ENCODE results near the gene PTDSS2. TPM values are rescaled to one million over a fixed set of nuclear protein-coding genes. Genes with fewer than 3 reads are reported as not detected.
"Not testable (repeated sequence)": the region's sequence is repeated elsewhere in the genome, so short reads cannot be mapped to it uniquely, and the experiment has no call there.

The PTDSS2 gene
- total and polyA plus RNA-seq, 5 donors from 2014 or later: 6.1 to 19.3 (median 7.0) TPM

DNA sequence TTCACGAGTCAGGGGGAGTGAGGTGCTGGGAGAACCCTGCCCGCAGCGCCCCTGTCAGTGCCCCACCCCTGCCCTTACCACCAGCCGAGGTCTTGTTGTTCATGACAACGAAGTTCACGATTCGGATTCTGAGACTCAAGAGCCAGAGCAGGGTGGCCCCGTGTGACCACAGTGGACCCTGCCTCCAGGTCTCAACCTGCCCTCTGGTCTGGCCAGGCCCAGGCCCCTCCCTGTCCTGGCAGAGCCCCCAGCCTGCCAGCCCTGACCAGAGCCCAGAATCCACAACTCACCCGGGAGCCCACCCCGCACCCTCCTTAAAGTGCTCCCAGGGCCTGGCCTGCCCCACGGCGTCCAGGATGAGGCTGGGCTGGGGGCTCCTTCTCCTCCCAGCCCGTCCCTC is 18.2 kb upstream of the PTDSS2 start:
- H3K4me1 ChIP-seq (ENCODE audit: control insufficient read depth, insufficient read depth, low read length, poor library complexity, severe bottlenecking): no peaks in the 10 kb centered on the region
- Mint-ChIP-seq H3K27me3 (no peaks in the 10 kb centered on the region), H3K4me3 (no peak overlapping the region), H3K4me1 (peaks cover 0 to 5% (median 3%) of the 10 kb centered on the region in 4 donors), H3K27ac (no peak overlapping the region), H3K9me3 (no peaks in the 10 kb centered on the region), H3K36me3 (peaks cover 8% of the 10 kb centered on the region)
- DNase-seq (no peak), ATAC-seq (ENCODE audit: low read depth in 2 of 2) (no peak)
- no peaks in the 10 kb centered on the region for H3K27me3 ChIP-seq (ENCODE audit: control insufficient read depth, insufficient read depth, low read length)
- no peaks in the 10 kb centered on the region for H3K9me3 ChIP-seq (ENCODE audit: control insufficient read depth in 2 of 2, low read length in 2 of 2)
- peaks cover 3% of the 10 kb centered on the region for H3K36me3 ChIP-seq (ENCODE audit: control insufficient read depth, insufficient read depth, low read length)
- H3K4me3 ChIP-seq (ENCODE audit: low read depth, low read length): no peak overlapping the region
- H3K27ac ChIP-seq (ENCODE audit: insufficient read depth, low read length, poor library complexity, severe bottlenecking): no peak overlapping the region

DNA sequence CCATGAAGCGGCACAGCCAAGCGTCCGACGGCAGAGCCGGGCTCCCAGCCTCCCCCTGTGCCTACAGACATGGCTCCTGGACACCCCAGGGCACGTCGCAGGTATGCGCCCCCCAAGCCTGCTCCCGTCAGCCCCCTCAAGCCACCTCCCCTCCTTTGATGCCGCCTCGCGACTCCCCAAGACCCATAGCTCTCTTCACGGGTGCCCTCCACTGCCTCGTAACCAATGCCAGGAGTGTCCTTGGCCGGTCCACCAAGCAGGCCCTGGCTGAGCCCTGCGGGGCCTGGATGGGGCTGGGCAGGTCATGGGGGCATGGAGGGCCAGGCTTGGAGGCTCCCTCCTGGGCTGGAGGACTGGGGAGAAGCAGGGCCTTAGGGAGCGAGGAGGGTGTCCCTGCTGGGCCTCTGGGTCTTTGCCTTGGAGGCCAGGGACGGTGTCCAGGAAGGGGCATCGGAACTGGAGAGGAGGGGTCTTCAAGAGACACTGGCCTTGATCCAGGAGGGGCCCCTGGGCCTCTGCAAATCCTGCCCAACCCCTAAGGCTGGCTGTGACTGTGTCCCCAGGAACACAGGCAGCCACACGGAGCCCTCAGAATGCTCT is 17.5 kb upstream of the PTDSS2 start:
- H3K4me3 Mint-ChIP-seq: no peak overlapping the region
- Histone ChIP-seq H3K27me3 (ENCODE audit: control insufficient read depth, insufficient read depth, low read length) (no peaks in the 10 kb centered on the region), H3K27ac (ENCODE audit: insufficient read depth, low read length, poor library complexity, severe bottlenecking) (no peak overlapping the region), H3K9me3 (ENCODE audit: control insufficient read depth in 2 of 2, low read length in 2 of 2) (no peaks in the 10 kb centered on the region), H3K36me3 (ENCODE audit: control insufficient read depth, insufficient read depth, low read length) (no peaks in the 10 kb centered on the region), H3K4me1 (ENCODE audit: control insufficient read depth, insufficient read depth, low read length, poor library complexity, severe bottlenecking) (peaks cover 4% of the 10 kb centered on the region), H3K4me3 (ENCODE audit: low read depth, low read length) (no peak overlapping the region)
- no peaks in the 10 kb centered on the region for H3K27me3 Mint-ChIP-seq
- no peak overlapping the region for H3K27ac Mint-ChIP-seq
- peaks cover 13% of the 10 kb centered on the region for H3K36me3 Mint-ChIP-seq
- H3K9me3 Mint-ChIP-seq: no peaks in the 10 kb centered on the region
- DNase-seq (no peak), ATAC-seq (ENCODE audit: low read depth in 2 of 2) (no peak)
- peaks cover 0 to 10% (median 8%) of the 10 kb centered on the region in 4 donors for H3K4me1 Mint-ChIP-seq

DNA sequence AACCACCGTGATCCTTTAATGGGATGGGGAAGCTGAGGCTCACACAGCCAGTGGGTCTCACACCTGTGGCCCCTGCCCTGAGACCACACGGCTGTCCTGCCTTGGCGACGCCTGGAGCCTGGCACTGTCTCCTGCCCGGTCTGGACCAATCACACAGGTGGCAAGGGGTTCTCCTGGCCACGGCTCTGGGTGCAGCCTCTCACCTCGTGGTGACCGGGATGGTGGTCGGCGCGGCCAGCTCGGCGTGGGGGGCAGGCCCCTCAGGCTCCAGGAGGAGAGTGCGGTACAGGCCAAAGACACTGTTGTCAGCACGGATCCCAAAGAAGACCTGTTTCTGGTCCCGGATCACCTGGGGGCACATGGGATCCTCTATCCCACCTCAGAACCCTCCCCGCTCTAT is 17.0 kb upstream of the PTDSS2 start:
- no peaks in the 10 kb centered on the region for H3K27me3 ChIP-seq (ENCODE audit: control insufficient read depth, insufficient read depth, low read length)
- DNase-seq (no peak), ATAC-seq (ENCODE audit: low read depth in 2 of 2) (no peak)
- no peaks in the 10 kb centered on the region for H3K36me3 ChIP-seq (ENCODE audit: control insufficient read depth, insufficient read depth, low read length)
- no peaks in the 10 kb centered on the region for H3K9me3 ChIP-seq (ENCODE audit: control insufficient read depth in 2 of 2, low read length in 2 of 2)
- no peak overlapping the region for H3K27ac ChIP-seq (ENCODE audit: insufficient read depth, low read length, poor library complexity, severe bottlenecking)
- Mint-ChIP-seq H3K27ac (no peak overlapping the region), H3K4me3 (no peak overlapping the region), H3K27me3 (no peaks in the 10 kb centered on the region), H3K9me3 (no peaks in the 10 kb centered on the region), H3K36me3 (peaks cover 13% of the 10 kb centered on the region), H3K4me1 (peaks cover 0 to 12% (median 9%) of the 10 kb centered on the region in 4 donors)
- H3K4me3 ChIP-seq (ENCODE audit: low read depth, low read length): no peak overlapping the region
- H3K4me1 ChIP-seq (ENCODE audit: control insufficient read depth, insufficient read depth, low read length, poor library complexity, severe bottlenecking): peaks cover 9% of the 10 kb centered on the region

DNA sequence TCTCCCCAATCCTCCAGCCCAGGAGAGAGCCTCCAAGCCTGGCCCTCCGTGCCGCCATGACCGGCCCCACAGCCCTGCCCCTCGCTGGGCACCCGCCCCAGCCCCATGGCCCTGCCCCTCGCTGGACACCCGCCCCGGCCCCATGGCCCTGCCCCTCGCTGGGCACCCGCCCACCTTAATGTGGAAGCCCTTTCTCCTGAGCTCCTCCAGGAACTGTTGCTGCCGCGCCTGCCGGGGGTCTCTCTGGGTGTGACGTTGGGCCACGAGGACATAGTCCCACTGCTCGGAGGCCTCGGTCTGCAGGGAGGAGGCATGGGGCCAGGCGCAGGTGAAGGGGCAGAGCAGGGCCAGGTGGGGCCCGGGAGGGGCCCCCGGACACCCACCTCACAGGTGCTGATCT is 16.4 kb upstream of the PTDSS2 start:
- H3K9me3 Mint-ChIP-seq: no peaks in the 10 kb centered on the region
- ATAC-seq (ENCODE audit: low read depth in 2 of 2): no peak
- DNase-seq: no peak
- no peak overlapping the region for H3K4me3 ChIP-seq (ENCODE audit: low read depth, low read length)
- no peaks in the 10 kb centered on the region for H3K27me3 Mint-ChIP-seq
- H3K36me3 Mint-ChIP-seq: peaks cover 11% of the 10 kb centered on the region
- no peaks in the 10 kb centered on the region for H3K9me3 ChIP-seq (ENCODE audit: control insufficient read depth in 2 of 2, low read length in 2 of 2)
- no peaks in the 10 kb centered on the region for H3K36me3 ChIP-seq (ENCODE audit: control insufficient read depth, insufficient read depth, low read length)
- H3K4me3 Mint-ChIP-seq: no peak overlapping the region
- H3K4me1 Mint-ChIP-seq: peaks cover 0 to 15% (median 9%) of the 10 kb centered on the region in 4 donors
- H3K27me3 ChIP-seq (ENCODE audit: control insufficient read depth, insufficient read depth, low read length): no peaks in the 10 kb centered on the region
- H3K27ac ChIP-seq (ENCODE audit: insufficient read depth, low read length, poor library complexity, severe bottlenecking): no peak overlapping the region
- H3K4me1 ChIP-seq (ENCODE audit: control insufficient read depth, insufficient read depth, low read length, poor library complexity, severe bottlenecking): peaks cover 12% of the 10 kb centered on the region
- no peak overlapping the region for H3K27ac Mint-ChIP-seq

DNA sequence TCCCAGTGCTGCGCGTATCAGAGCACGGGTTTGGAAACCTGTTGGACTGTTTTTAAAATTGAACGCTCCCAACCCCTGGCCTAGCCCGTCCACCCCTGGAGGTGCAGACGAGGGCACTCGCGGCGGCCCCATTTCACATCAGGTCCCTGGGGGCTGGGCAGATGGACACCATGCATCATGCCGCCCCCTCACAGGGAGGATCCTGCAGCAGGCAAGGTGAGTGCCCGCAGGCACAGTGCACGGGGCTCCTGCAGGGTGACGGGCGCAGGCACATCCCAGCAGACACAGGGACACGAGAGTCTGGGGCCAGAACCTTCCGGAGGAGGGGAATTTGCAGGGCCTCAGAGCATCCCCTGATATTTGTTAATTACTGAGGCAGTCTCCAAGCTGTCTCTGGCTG is 15.6 kb upstream of the PTDSS2 start:
- peaks cover 0 to 20% (median 10%) of the 10 kb centered on the region in 4 donors for H3K4me1 Mint-ChIP-seq
- Histone ChIP-seq H3K9me3 (ENCODE audit: control insufficient read depth in 2 of 2, low read length in 2 of 2) (no peaks in the 10 kb centered on the region), H3K4me3 (ENCODE audit: low read depth, low read length) (no peak overlapping the region), H3K36me3 (ENCODE audit: control insufficient read depth, insufficient read depth, low read length) (no peaks in the 10 kb centered on the region), H3K4me1 (ENCODE audit: control insufficient read depth, insufficient read depth, low read length, poor library complexity, severe bottlenecking) (peaks cover 21% of the 10 kb centered on the region), H3K27ac (ENCODE audit: insufficient read depth, low read length, poor library complexity, severe bottlenecking) (no peak overlapping the region), H3K27me3 (ENCODE audit: control insufficient read depth, insufficient read depth, low read length) (no peaks in the 10 kb centered on the region)
- peaks cover 8% of the 10 kb centered on the region for H3K36me3 Mint-ChIP-seq
- H3K4me3 Mint-ChIP-seq: no peak overlapping the region
- DNase-seq (no peak), ATAC-seq (ENCODE audit: low read depth in 2 of 2) (no peak)
- no peaks in the 10 kb centered on the region for H3K27me3 Mint-ChIP-seq
- no peak overlapping the region for H3K27ac Mint-ChIP-seq
- no peaks in the 10 kb centered on the region for H3K9me3 Mint-ChIP-seq

DNA sequence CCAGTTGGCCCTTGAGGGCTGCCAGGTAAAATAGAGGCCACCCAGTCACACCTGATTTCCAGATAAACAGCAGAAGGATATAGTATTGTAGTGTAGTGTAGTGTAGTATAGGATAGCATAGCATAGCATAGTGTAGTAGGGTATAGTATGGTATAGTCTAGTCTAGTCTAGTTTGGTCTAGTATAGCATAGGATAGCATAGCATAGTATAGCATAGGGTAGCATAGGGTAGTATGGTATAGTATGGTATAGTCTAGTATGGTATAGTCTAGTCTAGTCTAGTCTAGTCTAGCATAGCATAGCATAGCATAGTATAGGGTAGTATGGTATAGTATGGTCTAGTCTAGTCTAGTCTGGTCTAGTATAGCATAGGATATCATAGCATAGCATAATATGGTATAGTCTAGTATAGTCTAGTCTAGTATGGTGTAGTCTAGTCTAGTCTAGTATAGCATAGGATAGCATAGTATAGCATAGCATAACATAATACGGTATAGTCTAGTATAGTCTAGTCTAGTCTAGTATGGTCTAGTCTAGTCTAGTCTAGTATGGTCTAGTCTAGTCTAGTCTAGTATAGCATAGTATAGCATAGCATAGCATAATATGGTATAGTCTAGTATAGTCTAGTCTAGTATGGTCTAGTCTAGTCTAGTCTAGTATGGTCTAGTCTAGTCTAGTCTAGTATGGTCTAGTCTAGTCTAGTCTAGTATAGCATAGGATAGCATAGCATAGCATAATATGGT is 14.9 kb upstream of the PTDSS2 start:
- peak overlapping the region in 1 of 3 donors; percentile 64 for H3K27ac Mint-ChIP-seq
- H3K4me1 Mint-ChIP-seq: peaks cover 0 to 27% (median 13%) of the 10 kb centered on the region in 4 donors
- H3K36me3 ChIP-seq (ENCODE audit: control insufficient read depth, insufficient read depth, low read length); H3K27me3 Mint-ChIP-seq; H3K9me3 ChIP-seq (ENCODE audit: control insufficient read depth in 2 of 2, low read length in 2 of 2); H3K27ac ChIP-seq (ENCODE audit: insufficient read depth, low read length, poor library complexity, severe bottlenecking); H3K36me3 Mint-ChIP-seq; H3K4me3 ChIP-seq (ENCODE audit: low read depth, low read length); ATAC-seq (ENCODE audit: low read depth in 2 of 2); H3K9me3 Mint-ChIP-seq; DNase-seq; H3K4me3 Mint-ChIP-seq; H3K27me3 ChIP-seq (ENCODE audit: control insufficient read depth, insufficient read depth, low read length): not testable (repeated sequence)
- peaks cover 26% of the 10 kb centered on the region for H3K4me1 ChIP-seq (ENCODE audit: control insufficient read depth, insufficient read depth, low read length, poor library complexity, severe bottlenecking)

DNA sequence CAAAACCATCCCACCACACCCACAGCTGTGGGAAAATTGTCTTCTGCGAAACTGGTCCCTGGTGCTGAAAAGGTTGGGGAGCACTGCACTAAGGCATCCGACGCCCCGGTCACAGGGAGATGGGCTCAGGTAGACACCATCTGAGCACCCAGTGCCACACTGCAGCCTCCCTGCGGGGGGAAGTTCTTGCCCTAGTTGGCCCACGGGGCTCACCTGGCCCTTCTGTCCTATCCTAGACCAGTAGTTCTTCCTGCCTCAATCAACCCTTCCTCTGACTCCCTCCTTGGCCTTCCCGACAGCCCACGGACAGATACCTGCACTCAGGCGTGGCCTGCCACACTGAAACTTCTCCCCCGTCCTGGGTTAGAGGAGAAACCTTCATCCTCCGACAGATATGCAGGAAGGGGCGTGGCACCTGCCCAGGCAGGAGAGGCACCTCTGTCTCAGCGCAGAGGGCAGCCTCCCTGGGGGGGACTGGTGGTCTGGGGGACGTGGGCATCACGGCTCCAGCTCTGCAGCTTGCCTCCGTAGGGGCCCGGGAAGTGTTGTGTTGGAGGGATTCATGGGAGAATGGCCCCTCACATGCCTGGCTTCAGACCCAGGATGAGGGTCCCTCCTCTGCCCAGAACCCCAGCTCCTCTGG is 12.7 kb upstream of the PTDSS2 start:
- Histone ChIP-seq H3K36me3 (ENCODE audit: control insufficient read depth, insufficient read depth, low read length) (no peaks in the 10 kb centered on the region), H3K27ac (ENCODE audit: insufficient read depth, low read length, poor library complexity, severe bottlenecking) (no peak overlapping the region), H3K27me3 (ENCODE audit: control insufficient read depth, insufficient read depth, low read length) (no peaks in the 10 kb centered on the region), H3K9me3 (ENCODE audit: control insufficient read depth in 2 of 2, low read length in 2 of 2) (no peaks in the 10 kb centered on the region), H3K4me3 (ENCODE audit: low read depth, low read length) (no peak overlapping the region), H3K4me1 (ENCODE audit: control insufficient read depth, insufficient read depth, low read length, poor library complexity, severe bottlenecking) (peaks cover 45% of the 10 kb centered on the region)
- no peak for DNase-seq
- no peak for ATAC-seq (ENCODE audit: low read depth in 2 of 2)
- Mint-ChIP-seq H3K36me3 (peaks cover 8% of the 10 kb centered on the region), H3K27me3 (no peaks in the 10 kb centered on the region), H3K9me3 (no peaks in the 10 kb centered on the region), H3K27ac (no peak overlapping the region), H3K4me3 (peak overlapping the region in 3 of 4 donors; percentile 14 to 58 (median 54)), H3K4me1 (peaks cover 0 to 35% (median 14%) of the 10 kb centered on the region in 4 donors)
